HepG2 (cell line): Measurements from ENCODE around the gene GALNTL6.

Source experiments
- FOSL2 ChIP-seq: sonication (generic); formaldehyde crosslinking; IDR thresholded peaks from 2 replicates; pipeline ENCODE4 v1.4.0; 2020; ENCODE audit warnings: missing genetic modification reagents
- SETDB1 ChIP-seq: sonication (generic); formaldehyde crosslinking; IDR thresholded peaks from 2 replicates; pipeline ENCODE4 v1.5.1; 2020; ENCODE audit warnings: missing genetic modification reagents, mild to moderate bottlenecking, borderline replicate concordance
- SIN3A ChIP-seq: IDR thresholded peaks from 2 replicates; pipeline ENCODE4 v1.6.1; 2011; ENCODE audit warnings: low read depth, mild to moderate bottlenecking, control low read depth, low read length, borderline replicate concordance
- SUZ12 ChIP-seq: fragments of 150-350 bp; IDR thresholded peaks from 2 replicates; pipeline ENCODE4 v1.6.1; 2014; ENCODE audit warnings: low read depth, low read length
- ZC3H4 ChIP-seq: sonication (generic); formaldehyde crosslinking; IDR thresholded peaks from 2 replicates; pipeline ENCODE4 v1.4.0; 2020; ENCODE audit warnings: missing genetic modification reagents, borderline replicate concordance
- TF ChIP-seq, protein P1 (sequence below): sonication (generic); formaldehyde crosslinking; IDR thresholded peaks from 2 replicates; pipeline ENCODE4 v1.4.0; 2020; ENCODE audit warnings: missing genetic modification reagents
- TF ChIP-seq, protein P2 (sequence below): sonication (generic); formaldehyde crosslinking; IDR thresholded peaks from 2 replicates; pipeline ENCODE4 v1.4.0; 2020; ENCODE audit warnings: missing genetic modification reagents
- TF ChIP-seq, protein P3 (sequence below): sonication (generic); formaldehyde crosslinking; IDR thresholded peaks from 2 replicates; pipeline ENCODE4 v1.5.0; 2020; ENCODE audit warnings: missing genetic modification reagents, mild to moderate bottlenecking, borderline replicate concordance
- TF ChIP-seq, protein P4 (sequence below): sonication (generic); formaldehyde crosslinking; IDR thresholded peaks from 2 replicates; pipeline ENCODE4 v1.5.0; 2020; ENCODE audit warnings: mild to moderate bottlenecking, missing genetic modification reagents, moderate library complexity
- TF ChIP-seq, protein P5 (sequence below): sonication (generic); formaldehyde crosslinking; IDR thresholded peaks from 2 replicates; pipeline ENCODE4 v1.5.0; 2020; ENCODE audit warnings: mild to moderate bottlenecking, missing genetic modification reagents, borderline replicate concordance
- TF ChIP-seq, protein P6 (sequence below): sonication (generic); formaldehyde crosslinking; IDR thresholded peaks from 2 replicates; pipeline ENCODE4 v1.5.1; 2020; ENCODE audit warnings: missing genetic modification reagents, mild to moderate bottlenecking, borderline replicate concordance

DNA sequence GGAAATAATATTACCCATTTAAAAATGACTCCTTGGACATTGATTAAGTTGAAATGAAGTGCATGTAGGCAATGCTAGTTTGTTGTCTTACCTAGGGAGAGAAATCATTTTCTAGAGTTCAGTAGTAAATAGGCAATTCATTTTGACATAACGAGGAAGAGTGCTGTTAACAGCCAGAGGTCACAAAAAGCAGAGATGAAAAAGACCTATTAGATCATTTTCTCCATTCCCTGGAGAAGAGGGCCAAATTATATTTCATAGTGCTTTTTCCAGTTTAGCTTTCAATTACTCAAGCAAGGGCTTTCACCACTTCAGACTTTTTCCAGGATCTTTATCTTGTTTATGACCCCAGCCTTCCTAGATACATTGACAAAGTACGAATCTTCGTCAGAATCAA is 981.1 kb downstream of the GALNTL6 start:
- TF ChIP-seq, protein P1, sequence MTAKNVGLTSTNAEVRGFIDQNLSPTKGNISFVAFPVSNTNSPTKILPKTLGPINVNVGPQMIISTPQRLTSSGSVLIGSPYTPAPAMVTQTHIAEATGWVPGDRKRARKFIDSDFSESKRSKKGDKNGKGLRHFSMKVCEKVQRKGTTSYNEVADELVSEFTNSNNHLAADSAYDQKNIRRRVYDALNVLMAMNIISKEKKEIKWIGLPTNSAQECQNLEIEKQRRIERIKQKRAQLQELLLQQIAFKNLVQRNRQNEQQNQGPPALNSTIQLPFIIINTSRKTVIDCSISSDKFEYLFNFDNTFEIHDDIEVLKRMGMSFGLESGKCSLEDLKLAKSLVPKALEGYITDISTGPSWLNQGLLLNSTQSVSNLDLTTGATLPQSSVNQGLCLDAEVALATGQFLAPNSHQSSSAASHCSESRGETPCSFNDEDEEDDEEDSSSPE (CRISPR knock-in tag): no peak
- TF ChIP-seq, protein P2, sequence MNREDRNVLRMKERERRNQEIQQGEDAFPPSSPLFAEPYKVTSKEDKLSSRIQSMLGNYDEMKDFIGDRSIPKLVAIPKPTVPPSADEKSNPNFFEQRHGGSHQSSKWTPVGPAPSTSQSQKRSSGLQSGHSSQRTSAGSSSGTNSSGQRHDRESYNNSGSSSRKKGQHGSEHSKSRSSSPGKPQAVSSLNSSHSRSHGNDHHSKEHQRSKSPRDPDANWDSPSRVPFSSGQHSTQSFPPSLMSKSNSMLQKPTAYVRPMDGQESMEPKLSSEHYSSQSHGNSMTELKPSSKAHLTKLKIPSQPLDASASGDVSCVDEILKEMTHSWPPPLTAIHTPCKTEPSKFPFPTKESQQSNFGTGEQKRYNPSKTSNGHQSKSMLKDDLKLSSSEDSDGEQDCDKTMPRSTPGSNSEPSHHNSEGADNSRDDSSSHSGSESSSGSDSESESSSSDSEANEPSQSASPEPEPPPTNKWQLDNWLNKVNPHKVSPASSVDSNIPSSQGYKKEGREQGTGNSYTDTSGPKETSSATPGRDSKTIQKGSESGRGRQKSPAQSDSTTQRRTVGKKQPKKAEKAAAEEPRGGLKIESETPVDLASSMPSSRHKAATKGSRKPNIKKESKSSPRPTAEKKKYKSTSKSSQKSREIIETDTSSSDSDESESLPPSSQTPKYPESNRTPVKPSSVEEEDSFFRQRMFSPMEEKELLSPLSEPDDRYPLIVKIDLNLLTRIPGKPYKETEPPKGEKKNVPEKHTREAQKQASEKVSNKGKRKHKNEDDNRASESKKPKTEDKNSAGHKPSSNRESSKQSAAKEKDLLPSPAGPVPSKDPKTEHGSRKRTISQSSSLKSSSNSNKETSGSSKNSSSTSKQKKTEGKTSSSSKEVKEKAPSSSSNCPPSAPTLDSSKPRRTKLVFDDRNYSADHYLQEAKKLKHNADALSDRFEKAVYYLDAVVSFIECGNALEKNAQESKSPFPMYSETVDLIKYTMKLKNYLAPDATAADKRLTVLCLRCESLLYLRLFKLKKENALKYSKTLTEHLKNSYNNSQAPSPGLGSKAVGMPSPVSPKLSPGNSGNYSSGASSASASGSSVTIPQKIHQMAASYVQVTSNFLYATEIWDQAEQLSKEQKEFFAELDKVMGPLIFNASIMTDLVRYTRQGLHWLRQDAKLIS (CRISPR knock-in tag): no peak
- TF ChIP-seq, protein P3, sequence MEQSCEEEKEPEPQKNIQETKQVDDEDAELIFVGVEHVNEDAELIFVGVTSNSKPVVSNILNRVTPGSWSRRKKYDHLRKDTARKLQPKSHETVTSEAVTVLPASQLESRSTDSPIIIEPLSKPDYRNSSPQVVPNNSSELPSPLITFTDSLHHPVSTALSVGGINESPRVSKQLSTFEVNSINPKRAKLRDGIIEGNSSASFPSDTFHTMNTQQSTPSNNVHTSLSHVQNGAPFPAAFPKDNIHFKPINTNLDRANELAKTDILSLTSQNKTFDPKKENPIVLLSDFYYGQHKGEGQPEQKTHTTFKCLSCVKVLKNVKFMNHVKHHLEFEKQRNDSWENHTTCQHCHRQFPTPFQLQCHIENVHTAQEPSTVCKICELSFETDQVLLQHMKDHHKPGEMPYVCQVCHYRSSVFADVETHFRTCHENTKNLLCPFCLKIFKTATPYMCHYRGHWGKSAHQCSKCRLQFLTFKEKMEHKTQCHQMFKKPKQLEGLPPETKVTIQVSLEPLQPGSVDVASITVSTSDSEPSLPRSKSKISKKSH: no peak
- TF ChIP-seq SUZ12 (no peak), ZC3H4 (no peak), SIN3A (no peak), FOSL2 (no peak), SETDB1 (CRISPR knock-in tag) (no peak)
- TF ChIP-seq, protein P4, sequence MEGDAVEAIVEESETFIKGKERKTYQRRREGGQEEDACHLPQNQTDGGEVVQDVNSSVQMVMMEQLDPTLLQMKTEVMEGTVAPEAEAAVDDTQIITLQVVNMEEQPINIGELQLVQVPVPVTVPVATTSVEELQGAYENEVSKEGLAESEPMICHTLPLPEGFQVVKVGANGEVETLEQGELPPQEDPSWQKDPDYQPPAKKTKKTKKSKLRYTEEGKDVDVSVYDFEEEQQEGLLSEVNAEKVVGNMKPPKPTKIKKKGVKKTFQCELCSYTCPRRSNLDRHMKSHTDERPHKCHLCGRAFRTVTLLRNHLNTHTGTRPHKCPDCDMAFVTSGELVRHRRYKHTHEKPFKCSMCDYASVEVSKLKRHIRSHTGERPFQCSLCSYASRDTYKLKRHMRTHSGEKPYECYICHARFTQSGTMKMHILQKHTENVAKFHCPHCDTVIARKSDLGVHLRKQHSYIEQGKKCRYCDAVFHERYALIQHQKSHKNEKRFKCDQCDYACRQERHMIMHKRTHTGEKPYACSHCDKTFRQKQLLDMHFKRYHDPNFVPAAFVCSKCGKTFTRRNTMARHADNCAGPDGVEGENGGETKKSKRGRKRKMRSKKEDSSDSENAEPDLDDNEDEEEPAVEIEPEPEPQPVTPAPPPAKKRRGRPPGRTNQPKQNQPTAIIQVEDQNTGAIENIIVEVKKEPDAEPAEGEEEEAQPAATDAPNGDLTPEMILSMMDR (CRISPR knock-in tag): no peak
- TF ChIP-seq, protein P5, sequence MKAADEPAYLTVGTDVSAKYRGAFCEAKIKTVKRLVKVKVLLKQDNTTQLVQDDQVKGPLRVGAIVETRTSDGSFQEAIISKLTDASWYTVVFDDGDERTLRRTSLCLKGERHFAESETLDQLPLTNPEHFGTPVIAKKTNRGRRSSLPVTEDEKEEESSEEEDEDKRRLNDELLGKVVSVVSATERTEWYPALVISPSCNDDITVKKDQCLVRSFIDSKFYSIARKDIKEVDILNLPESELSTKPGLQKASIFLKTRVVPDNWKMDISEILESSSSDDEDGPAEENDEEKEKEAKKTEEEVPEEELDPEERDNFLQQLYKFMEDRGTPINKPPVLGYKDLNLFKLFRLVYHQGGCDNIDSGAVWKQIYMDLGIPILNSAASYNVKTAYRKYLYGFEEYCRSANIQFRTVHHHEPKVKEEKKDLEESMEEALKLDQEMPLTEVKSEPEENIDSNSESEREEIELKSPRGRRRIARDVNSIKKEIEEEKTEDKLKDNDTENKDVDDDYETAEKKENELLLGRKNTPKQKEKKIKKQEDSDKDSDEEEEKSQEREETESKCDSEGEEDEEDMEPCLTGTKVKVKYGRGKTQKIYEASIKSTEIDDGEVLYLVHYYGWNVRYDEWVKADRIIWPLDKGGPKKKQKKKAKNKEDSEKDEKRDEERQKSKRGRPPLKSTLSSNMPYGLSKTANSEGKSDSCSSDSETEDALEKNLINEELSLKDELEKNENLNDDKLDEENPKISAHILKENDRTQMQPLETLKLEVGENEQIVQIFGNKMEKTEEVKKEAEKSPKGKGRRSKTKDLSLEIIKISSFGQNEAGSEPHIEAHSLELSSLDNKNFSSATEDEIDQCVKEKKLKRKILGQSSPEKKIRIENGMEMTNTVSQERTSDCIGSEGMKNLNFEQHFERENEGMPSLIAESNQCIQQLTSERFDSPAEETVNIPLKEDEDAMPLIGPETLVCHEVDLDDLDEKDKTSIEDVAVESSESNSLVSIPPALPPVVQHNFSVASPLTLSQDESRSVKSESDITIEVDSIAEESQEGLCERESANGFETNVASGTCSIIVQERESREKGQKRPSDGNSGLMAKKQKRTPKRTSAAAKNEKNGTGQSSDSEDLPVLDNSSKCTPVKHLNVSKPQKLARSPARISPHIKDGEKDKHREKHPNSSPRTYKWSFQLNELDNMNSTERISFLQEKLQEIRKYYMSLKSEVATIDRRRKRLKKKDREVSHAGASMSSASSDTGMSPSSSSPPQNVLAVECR: no peak
- TF ChIP-seq, protein P6, sequence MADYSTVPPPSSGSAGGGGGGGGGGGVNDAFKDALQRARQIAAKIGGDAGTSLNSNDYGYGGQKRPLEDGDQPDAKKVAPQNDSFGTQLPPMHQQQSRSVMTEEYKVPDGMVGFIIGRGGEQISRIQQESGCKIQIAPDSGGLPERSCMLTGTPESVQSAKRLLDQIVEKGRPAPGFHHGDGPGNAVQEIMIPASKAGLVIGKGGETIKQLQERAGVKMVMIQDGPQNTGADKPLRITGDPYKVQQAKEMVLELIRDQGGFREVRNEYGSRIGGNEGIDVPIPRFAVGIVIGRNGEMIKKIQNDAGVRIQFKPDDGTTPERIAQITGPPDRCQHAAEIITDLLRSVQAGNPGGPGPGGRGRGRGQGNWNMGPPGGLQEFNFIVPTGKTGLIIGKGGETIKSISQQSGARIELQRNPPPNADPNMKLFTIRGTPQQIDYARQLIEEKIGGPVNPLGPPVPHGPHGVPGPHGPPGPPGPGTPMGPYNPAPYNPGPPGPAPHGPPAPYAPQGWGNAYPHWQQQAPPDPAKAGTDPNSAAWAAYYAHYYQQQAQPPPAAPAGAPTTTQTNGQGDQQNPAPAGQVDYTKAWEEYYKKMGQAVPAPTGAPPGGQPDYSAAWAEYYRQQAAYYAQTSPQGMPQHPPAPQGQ (CRISPR knock-in tag): no peak
